T-cell (primary cell): Measurements from ENCODE around the gene NSUN3. TPM values are rescaled to one million over a fixed set of nuclear protein-coding genes. Genes with fewer than 3 reads are reported as not detected.

ENCODE experiments used
- ATAC-seq, 4 experiments: fragments of 200-7000 bp in 3 of 4; fragments of 150-1000 bp in 1 of 4; cut with Tn5 transposase; replicated peaks in 1 of 4; 1 replicate in 3 of 4; 2 replicates in 1 of 4; pipeline ENCODE4 v1.10.0; 2021; ENCODE audit warnings: moderate library complexity in 3 of 4, mild to moderate bottlenecking in 2 of 4, moderate number of reproducible peaks in 1 of 4
- CTCF ChIA-PET, 2 donors: fragments of 300-600 bp; sonication (Branson Sonifier 250); formaldehyde crosslinking; loops; one replicate each; lab custom pipeline; 2022; ENCODE audit warnings: antibody characterized with exemption in 2 of 2; lab: Charles Lee
- POLR2A ChIA-PET, 2 donors: fragments of 300-600 bp; sonication (Branson Sonifier 250); formaldehyde crosslinking; loops; one replicate each; lab custom pipeline; 2022; ENCODE audit warnings: antibody characterized with exemption in 2 of 2; lab: Charles Lee
- DNase-seq, 35 experiments: peaks; one replicate each; pipeline versions ENCODE4 v3.0.0 to v3.0.0-alpha.2; 2013 to 2023
- H3K27ac ChIP-seq: one replicate; pipeline ENCODE4 v1.5.1; 2013; ENCODE audit warnings: low read length
- H3K27me3 ChIP-seq, 2 experiments: replicated peaks in 1 of 2; 1 replicate in 1 of 2; 2 replicates in 1 of 2; pipeline versions ENCODE4 v1.6.1 to v1.7.0; 2013; ENCODE audit warnings: low read length in 1 of 2, mixed read lengths in 1 of 2; ENCODE audit not compliant: control insufficient read depth in 2 of 2, insufficient read depth in 2 of 2; ENCODE audit errors: extremely low read depth in 1 of 2
- H3K36me3 ChIP-seq, 2 donors: 1 replicate in 1 of 2; 2 replicates in 1 of 2; pipeline versions ENCODE4 v1.6.1 to v1.7.0; 2013; ENCODE audit warnings: low read length in 1 of 2; ENCODE audit not compliant: control insufficient read depth in 2 of 2, insufficient read depth in 1 of 2; ENCODE audit errors: extremely low read depth in 1 of 2
- H3K4me1 ChIP-seq, 2 experiments: 1 replicate in 1 of 2; 2 replicates in 1 of 2; pipeline versions ENCODE4 v1.6.1 to v1.7.0; 2013; ENCODE audit warnings: low read length in 2 of 2, mixed read lengths in 1 of 2; ENCODE audit not compliant: insufficient read depth in 2 of 2, control insufficient read depth in 1 of 2; ENCODE audit errors: extremely low read depth in 1 of 2
- H3K4me3 ChIP-seq, 2 donors: 1 replicate in 1 of 2; 2 replicates in 1 of 2; pipeline versions ENCODE4 v1.5.1 to v1.7.0; 2013; ENCODE audit warnings: mild to moderate bottlenecking in 2 of 2, low read length in 1 of 2, moderate library complexity in 1 of 2; ENCODE audit not compliant: control insufficient read depth in 1 of 2; ENCODE audit errors: extremely low read depth in 1 of 2
- H3K9me3 ChIP-seq: 2 replicates; pipeline ENCODE4 v1.7.0; 2013
- H3K27ac Mint-ChIP-seq, 2 donors: one replicate each; pipeline ENCODE4 v1.8.0; 2020 to 2021; ENCODE audit warnings: mild to moderate bottlenecking in 2 of 2, mixed read lengths in 2 of 2
- H3K27me3 Mint-ChIP-seq, 2 donors: one replicate each; pipeline ENCODE4 v1.8.0; 2021 to 2022; ENCODE audit warnings: mixed read lengths in 2 of 2
- H3K36me3 Mint-ChIP-seq: one replicate; pipeline ENCODE4 v1.8.0; 2021; ENCODE audit warnings: mixed read lengths
- H3K4me1 Mint-ChIP-seq, 3 donors: one replicate each; pipeline ENCODE4 v1.8.0; 2020 to 2022; ENCODE audit warnings: mixed read lengths in 3 of 3, mild to moderate bottlenecking in 1 of 3
- H3K4me3 Mint-ChIP-seq, 3 donors: one replicate each; pipeline ENCODE4 v1.8.0; 2020 to 2022; ENCODE audit warnings: mild to moderate bottlenecking in 3 of 3, mixed read lengths in 3 of 3, moderate library complexity in 3 of 3
- H3K9me3 Mint-ChIP-seq, 3 donors: one replicate each; pipeline ENCODE4 v1.8.0; 2020 to 2022; ENCODE audit warnings: mixed read lengths in 3 of 3
- WGBS: methylation state at CpG from one replicate; pipeline ENCODE4 v1.1.5; 2013; ENCODE audit warnings: missing lambda C conversion rate; ENCODE audit not compliant: insufficient coverage; 5-methylcytosine and 5-hydroxymethylcytosine counted together
- total RNA-seq, 35 experiments: library from RNA in 6 of 35; stranded (reverse) in 6 of 35; fragments of 120-200 nt in 1 of 35; gene quantifications; one replicate each; pipeline versions ENCODE4 v1.2.1 to v1.2.4 and lab custom pipeline; 2013 to 2026

Gene NSUN3
- total RNA-seq, 5 donors from 2014 or later (not counting 1 experiment from before 2014, with no cell fraction given), result 15.8 to 20.0 (median 18.4) TPM

- H3K9me3 Mint-ChIP-seq, result no peaks in the 10 kb centered on the region
- Histone ChIP-seq H3K36me3 (no peaks in the 10 kb centered on the region), H3K4me1 (no peaks in the 10 kb centered on the region), H3K9me3 (no peaks in the 10 kb centered on the region), H3K4me3 (no peak overlapping the region), H3K27me3 (no peaks in the 10 kb centered on the region), H3K27ac (no peak overlapping the region)
- no peaks in the 10 kb centered on the region for H3K4me1 Mint-ChIP-seq
- DNase-seq, result no peak
- CTCF ChIA-PET, result no interaction called here
- no peak overlapping the region for H3K27ac Mint-ChIP-seq
- H3K27me3 Mint-ChIP-seq, result peaks cover 0 to under 1% of the 10 kb centered on the region in 2 donors
- H3K4me3 Mint-ChIP-seq, result no peak overlapping the region
- WGBS, result no CpG with 5 or more reads among the region's 2 CpGs
- H3K36me3 Mint-ChIP-seq, result no peaks in the 10 kb centered on the region
- ATAC-seq, result no peak
- POLR2A ChIA-PET, result no interaction called here
These were observed 104.5 kb downstream of the NSUN3 start for GRCh38 chr3:94167346-94167745.

- ChIA-PET POLR2A (interaction anchor here in 1 of 2 donors (0.6 kb wide), 1 partner anchor 120 kb away, joined by 3 read pairs; no protein-coding TSS in a partner anchor), CTCF (no interaction called here)
- Histone ChIP-seq H3K27ac (no peak overlapping the region), H3K36me3 (no peaks in the 10 kb centered on the region), H3K9me3 (no peaks in the 10 kb centered on the region), H3K27me3 (no peaks in the 10 kb centered on the region), H3K4me3 (no peak overlapping the region), H3K4me1 (no peaks in the 10 kb centered on the region)
- H3K27me3 Mint-ChIP-seq, result peaks cover 0 to 3% of the 10 kb centered on the region in 2 donors
- H3K9me3 Mint-ChIP-seq, result no peaks in the 10 kb centered on the region
- no peak overlapping the region for H3K4me3 Mint-ChIP-seq
- WGBS, result 74% methylated on average over 5 of the region's 6 CpGs
- no peak for DNase-seq
- no peaks in the 10 kb centered on the region for H3K4me1 Mint-ChIP-seq
- H3K36me3 Mint-ChIP-seq, result no peaks in the 10 kb centered on the region
- no peak for ATAC-seq
- H3K27ac Mint-ChIP-seq, result no peak overlapping the region
These were observed 104.9 kb downstream of the NSUN3 start for GRCh38 chr3:94167796-94168195.

- POLR2A ChIA-PET, result no interaction called here
- Histone ChIP-seq H3K4me3 (no peak overlapping the region), H3K9me3 (no peaks in the 10 kb centered on the region), H3K27ac (no peak overlapping the region), H3K27me3 (no peaks in the 10 kb centered on the region), H3K4me1 (no peaks in the 10 kb centered on the region), H3K36me3 (no peaks in the 10 kb centered on the region)
- no peaks in the 10 kb centered on the region for H3K9me3 Mint-ChIP-seq
- ATAC-seq (no peak), DNase-seq (no peak)
- H3K36me3 Mint-ChIP-seq, result no peaks in the 10 kb centered on the region
- CTCF ChIA-PET, result no interaction called here
- H3K27ac Mint-ChIP-seq, result no peak overlapping the region
- H3K4me1 Mint-ChIP-seq, result no peaks in the 10 kb centered on the region
- no peak overlapping the region for H3K4me3 Mint-ChIP-seq
- peaks cover 0 to 4% of the 10 kb centered on the region in 2 donors for H3K27me3 Mint-ChIP-seq
These were observed 109.1 kb downstream of the NSUN3 start for GRCh38 chr3:94171954-94172353.

GRCh38 chr3:94172695-94173310 lies 109.9 kb downstream of the NSUN3 start:
- Mint-ChIP-seq H3K4me3 (no peak overlapping the region), H3K9me3 (no peaks in the 10 kb centered on the region), H3K4me1 (no peaks in the 10 kb centered on the region), H3K36me3 (no peaks in the 10 kb centered on the region), H3K27me3 (peaks cover 0 to 4% of the 10 kb centered on the region in 2 donors), H3K27ac (no peak overlapping the region)
- ChIA-PET POLR2A (no interaction called here), CTCF (no interaction called here)
- H3K36me3 ChIP-seq, result no peaks in the 10 kb centered on the region
- H3K27ac ChIP-seq, result no peak overlapping the region
- H3K4me1 ChIP-seq, result no peaks in the 10 kb centered on the region
- H3K9me3 ChIP-seq, result no peaks in the 10 kb centered on the region
- H3K27me3 ChIP-seq, result no peaks in the 10 kb centered on the region
- WGBS, result no CpG with 5 or more reads among the region's 3 CpGs
- no peak for DNase-seq
- no peak overlapping the region for H3K4me3 ChIP-seq
- ATAC-seq, result no peak

GRCh38 chr3:94173673-94174434 lies 111.0 kb downstream of the NSUN3 start:
- 86% methylated on average over 1 of the region's 2 CpGs for WGBS

GRCh38 chr3:94175677-94176076 lies 112.8 kb downstream of the NSUN3 start:
- CTCF ChIA-PET, result no interaction called here
- no peaks in the 10 kb centered on the region for H3K9me3 Mint-ChIP-seq
- Histone ChIP-seq H3K27me3 (no peaks in the 10 kb centered on the region), H3K36me3 (no peaks in the 10 kb centered on the region), H3K9me3 (no peaks in the 10 kb centered on the region), H3K4me3 (no peak overlapping the region), H3K27ac (no peak overlapping the region), H3K4me1 (no peaks in the 10 kb centered on the region)
- DNase-seq, result no peak
- H3K4me1 Mint-ChIP-seq, result no peaks in the 10 kb centered on the region
- POLR2A ChIA-PET, result no interaction called here
- H3K4me3 Mint-ChIP-seq, result no peak overlapping the region
- no CpG with 5 or more reads among the region's 2 CpGs for WGBS
- no peak for ATAC-seq
- H3K36me3 Mint-ChIP-seq, result no peaks in the 10 kb centered on the region
- no peak overlapping the region for H3K27ac Mint-ChIP-seq
- H3K27me3 Mint-ChIP-seq, result peaks cover 0 to 4% of the 10 kb centered on the region in 2 donors

More at GRCh38 chr3:94173673-94174434, 111.0 kb downstream of the NSUN3 start:
- POLR2A ChIA-PET, result no interaction called here
- H3K27me3 ChIP-seq, result no peaks in the 10 kb centered on the region
- Mint-ChIP-seq H3K9me3 (no peaks in the 10 kb centered on the region), H3K4me1 (no peaks in the 10 kb centered on the region), H3K27me3 (peaks cover 0 to 4% of the 10 kb centered on the region in 2 donors), H3K36me3 (no peaks in the 10 kb centered on the region), H3K27ac (no peak overlapping the region), H3K4me3 (no peak overlapping the region)
- H3K4me1 ChIP-seq, result no peaks in the 10 kb centered on the region
- H3K36me3 ChIP-seq, result no peaks in the 10 kb centered on the region
- ATAC-seq (no peak), DNase-seq (no peak)
- no peak overlapping the region for H3K4me3 ChIP-seq
- CTCF ChIA-PET, result no interaction called here
- no peak overlapping the region for H3K27ac ChIP-seq
- H3K9me3 ChIP-seq, result no peaks in the 10 kb centered on the region
